ENCODE data around the gene FAM227A. TPM values are rescaled to one million over a fixed set of nuclear protein-coding genes. Genes with fewer than 3 reads are reported as not detected.
"Not testable (repeated sequence)": the region's sequence is repeated elsewhere in the genome, so short reads cannot be mapped to it uniquely, and the experiment has no call there.

The FAM227A gene
- polyA plus RNA-seq, 10 donors = 0.38 to 1.5 (median 1.0) TPM

DNA sequence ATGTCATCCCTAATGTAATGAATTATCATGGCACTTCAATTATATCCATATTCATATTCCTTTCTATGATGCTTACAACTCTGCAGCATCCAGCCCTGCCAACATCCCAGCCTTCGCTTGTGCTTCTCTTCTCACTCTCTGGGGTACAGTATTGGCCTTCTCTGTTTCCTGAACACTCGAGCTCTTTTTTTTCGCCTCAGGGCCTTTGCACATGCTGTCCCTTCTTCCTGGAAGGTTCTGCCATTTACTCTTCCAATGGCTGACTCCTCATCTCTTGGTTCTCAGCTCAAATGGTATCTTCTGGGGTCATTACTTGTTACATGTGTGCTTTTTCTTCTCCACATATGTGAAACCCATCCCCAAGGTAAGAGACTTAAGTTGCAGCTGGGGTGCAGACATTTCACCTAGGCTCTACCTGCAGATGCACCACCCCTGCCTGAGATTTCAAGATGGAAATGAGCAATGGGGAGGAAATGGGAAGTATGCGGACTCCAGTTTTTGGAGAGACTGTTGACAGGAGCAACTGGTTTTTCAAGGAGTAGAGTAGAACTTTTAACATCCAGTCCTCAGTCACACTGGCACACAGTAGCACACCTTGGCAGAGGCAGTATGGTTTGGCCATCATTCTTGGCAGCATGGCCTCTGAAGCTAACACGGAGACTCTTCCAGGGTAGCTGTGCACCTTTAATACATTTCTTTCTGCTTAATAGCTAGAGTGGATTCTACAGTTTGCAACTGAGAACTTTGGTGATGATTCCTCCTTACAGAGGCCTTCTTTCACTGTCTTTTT is 43.8 kb downstream of the FAM227A start:
- DNase-seq = no peak

GRCh38 chr22:38611559-38611958 is 44.6 kb downstream of the FAM227A start:
- no peak for DNase-seq

GRCh38 chr22:38610234-38610633 is 46.0 kb downstream of the FAM227A start:
- DNase-seq = no peak

DNA sequence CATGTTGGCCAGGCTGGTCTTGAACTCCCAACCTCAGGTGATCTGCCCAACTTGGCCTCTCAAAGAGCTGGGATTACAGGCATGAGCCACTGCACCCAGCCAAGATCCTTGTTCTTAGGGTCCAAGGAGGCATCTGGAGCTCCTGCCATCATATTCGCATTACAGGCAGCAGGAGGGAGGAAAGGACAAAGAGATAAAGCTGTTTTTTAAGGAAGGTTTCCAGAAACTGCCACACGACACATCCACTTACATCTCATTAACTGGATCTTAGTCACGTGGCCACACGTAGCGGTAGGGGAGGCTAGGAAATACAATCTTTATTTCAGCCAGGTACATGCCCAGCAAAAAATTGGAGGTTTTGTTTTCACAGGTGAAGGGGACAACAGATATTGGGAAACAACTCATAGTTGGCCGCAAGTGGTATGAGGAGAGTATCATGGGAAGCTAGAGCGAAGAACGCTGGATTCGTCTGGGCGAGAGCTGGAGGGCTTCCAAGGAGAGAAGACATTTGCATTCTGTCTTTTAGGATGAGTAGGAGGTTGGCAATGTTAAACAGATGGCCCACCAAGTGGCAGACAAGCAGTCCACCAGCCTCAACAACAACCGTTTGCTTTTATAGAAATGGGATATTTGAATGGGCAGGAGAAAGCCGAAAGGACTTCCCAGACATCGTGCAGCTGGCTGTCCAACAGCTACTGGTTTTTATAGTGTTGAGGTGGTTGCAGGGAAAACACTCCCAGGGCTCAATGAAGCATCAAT is 47.0 kb downstream of the FAM227A start:
- no peak for DNase-seq

DNA sequence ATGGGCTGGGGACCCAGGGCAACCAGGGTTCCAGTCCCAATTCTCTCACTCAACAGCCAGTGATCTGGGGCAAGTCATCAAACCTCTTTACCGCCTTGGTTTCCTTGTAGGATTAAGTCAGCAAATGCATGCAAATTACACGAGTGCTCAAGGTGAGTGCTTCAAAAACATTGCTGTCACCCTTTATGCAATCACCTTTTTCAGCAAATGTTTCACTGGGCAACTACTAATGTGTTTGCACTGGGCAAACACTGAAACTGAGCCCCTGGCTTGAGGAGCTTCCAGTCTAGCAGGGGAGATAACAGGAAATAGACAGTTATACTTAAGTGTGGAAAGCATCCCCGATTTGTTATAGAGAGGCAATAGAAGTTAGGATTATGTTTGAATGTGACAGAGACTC is 48.5 kb downstream of the FAM227A start:
- DNase-seq = no peak

GRCh38 chr22:38602166-38602565 is 54.0 kb downstream of the FAM227A start:
- no peak for DNase-seq

- DNase-seq = no peak
These were observed 54.9 kb downstream of the FAM227A start for GRCh38 chr22:38601221-38601764.

DNA sequence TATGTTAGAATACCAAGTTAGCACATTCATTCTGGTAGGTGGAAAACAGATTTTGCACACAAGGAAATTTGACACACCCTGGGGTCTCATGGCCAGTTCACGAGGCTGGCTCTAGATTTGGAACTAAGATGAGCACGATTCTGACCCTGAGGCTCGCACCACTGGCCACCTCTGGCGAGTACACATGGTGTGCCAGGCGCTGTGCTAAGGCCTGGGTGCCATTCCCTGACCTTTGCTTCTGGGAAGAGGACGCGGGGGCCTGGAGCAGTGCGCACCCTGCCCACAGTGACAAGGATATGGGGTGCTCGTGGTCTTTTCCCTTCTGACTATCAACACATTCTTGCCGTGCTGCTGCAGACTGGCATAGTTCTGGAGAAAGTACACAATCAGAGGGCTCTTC is 56.7 kb downstream of the FAM227A start:
- DNase-seq = no peak

- DNase-seq = not testable (repeated sequence)
These were observed 73.3 kb downstream of the FAM227A start for GRCh38 chr22:38582923-38583322.

DNA sequence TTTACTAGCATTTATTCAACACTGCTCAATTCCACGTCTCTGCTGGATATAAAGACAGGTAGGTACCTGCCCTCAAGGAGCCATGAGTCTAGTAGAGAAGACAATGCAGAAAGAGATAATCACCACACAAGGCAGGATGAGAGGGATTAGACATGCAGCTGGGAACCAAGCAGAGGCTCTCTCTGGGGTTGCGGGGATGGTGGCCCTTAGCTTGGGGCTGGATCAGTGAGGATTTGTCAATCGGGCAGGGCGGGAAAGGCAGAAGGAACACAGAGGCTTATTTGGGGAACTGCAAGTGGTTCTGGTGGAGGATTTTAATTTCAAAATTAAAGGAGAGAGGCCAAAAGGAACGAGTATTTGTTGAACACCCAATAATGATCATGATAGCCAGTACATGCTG is 77.7 kb downstream of the FAM227A start:
- DNase-seq = no peak

DNA sequence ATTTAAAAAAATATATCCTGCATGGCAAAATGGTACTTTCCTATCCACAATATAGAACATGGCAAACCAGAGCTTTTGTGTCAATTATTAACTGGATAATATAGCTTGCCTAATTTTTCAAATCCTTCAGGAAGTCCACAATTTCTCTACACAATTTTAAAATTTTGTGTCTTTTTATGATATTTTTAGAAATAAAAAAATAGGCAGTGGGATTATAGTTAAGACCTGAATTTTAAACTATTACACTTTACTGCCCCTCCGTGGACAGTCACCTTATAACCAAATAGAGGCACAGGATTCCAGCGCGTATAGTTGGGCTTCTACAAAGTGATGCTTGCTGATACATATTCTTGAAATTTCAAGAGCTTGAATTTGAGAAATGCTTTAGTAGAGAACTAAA is 84.1 kb downstream of the FAM227A start:
- peak; percentile 38 to 78 (median 61) for DNase-seq

DNA sequence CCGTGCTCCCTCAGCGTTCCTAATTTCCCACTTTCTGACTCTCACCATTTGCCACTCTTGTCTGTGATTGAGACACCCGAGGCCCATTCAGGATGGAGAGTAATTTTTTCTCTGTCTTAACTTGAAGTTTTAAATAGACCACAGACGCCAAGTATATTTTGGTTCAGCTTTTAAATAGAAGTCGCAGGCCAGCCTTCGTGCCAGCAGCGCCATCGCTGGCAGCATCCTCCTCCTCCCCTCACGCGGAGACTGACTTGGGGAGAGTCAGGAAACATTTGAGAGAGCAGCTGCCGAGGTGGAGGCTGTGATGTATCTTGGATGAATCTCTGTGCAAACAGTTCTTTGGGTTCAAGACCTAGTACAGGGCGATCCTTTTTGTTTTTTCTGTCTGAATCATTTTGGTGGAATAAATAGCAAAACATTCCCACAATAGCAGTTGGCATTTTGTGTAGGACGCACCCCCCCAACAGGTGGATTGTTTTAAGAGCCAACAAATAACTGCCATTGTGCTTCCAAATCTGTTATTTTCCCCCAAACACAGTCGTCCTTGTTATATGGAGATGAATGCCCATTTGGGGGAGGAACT is 85.3 kb downstream of the FAM227A start:
- peak in 1 of 3 donors; percentile 31 for DNase-seq

DNA sequence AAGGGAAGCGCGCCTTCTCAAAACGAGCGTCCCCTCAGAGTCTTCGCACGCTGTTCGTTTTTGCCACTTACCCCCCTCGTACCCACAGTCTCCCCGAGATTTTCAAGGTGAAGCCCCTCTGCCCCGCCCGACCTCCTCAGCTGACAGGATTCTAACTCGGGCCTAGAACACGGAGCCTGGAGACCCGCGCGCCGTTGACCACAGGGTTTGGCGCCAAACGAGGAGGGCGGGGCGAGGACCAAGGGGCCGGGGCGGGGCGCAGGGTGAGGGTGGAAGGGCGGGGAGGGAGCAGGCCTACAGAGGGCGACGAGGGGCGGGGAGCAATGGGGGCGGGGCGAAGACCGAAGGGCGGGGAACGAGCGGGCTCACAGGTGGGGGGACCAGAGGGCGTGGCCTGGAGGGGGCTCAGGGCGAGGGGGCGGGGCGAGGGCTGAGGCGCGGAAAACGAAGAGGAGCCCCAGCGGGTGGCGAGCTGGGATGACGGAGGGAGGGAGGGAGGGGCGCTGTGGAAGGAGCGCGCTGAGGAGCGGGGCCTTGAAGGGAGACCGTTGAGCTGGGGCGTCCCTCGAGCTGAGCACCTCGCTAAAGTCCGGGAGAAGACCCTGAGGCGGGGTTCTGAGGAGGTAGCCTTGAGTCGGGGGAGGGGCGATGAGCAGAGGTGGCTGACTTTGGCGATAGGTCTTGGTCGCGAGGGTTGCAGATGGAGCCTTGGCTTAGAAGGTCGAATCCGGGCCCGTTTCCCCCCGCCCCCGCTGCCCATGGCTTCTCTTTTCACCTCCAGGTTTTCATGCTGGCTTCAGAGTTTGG is 86.0 kb downstream of the FAM227A start, which contains the start of gene DMC1:
TSS of gene DMC1 (minus strand) at position 212 of the 807 bp plus-strand sequence. CDS start 1,927 bp downstream, outside the sequence.
- peak; percentile 90 to 94 (median 93) for DNase-seq

DNA sequence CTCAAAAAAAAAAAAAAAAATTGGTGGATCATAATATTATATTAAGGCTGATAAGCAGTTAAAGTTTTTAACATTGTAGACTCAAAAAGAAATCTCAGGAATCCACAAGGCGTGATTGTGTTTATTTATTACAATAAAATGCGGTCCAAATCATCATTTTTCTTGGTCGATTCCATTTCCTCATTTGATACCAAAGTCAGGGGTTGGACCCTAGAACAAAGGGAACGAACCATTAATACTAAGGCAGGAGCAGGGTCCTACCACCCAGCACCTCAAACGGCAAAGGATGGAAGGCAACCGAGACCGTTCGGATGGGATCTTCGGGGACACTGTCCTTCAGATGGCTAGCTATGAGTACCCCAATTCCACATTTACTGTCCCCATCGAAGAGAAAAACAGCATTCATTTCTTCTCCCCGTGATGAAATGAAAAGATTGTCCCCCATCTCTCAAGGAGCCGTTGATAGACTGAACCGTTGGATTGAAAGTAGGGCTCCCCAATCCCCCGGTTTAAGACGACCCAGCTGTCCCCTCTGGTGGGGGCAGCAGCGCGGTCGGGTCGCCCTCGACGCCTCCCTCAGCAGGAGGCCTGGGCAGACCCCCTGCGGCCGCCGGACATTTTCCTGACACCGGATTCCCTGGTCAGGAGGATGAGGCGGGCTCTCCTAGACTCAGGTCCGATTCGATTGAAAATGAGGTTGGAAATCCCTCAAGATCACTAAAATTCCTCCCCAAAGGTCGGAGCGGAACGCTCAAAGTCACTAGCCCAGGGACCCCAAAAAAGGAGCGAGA is 86.8 kb downstream of the FAM227A start:
- peak in 2 of 3 donors; percentile 15 to 66 for DNase-seq

DNA sequence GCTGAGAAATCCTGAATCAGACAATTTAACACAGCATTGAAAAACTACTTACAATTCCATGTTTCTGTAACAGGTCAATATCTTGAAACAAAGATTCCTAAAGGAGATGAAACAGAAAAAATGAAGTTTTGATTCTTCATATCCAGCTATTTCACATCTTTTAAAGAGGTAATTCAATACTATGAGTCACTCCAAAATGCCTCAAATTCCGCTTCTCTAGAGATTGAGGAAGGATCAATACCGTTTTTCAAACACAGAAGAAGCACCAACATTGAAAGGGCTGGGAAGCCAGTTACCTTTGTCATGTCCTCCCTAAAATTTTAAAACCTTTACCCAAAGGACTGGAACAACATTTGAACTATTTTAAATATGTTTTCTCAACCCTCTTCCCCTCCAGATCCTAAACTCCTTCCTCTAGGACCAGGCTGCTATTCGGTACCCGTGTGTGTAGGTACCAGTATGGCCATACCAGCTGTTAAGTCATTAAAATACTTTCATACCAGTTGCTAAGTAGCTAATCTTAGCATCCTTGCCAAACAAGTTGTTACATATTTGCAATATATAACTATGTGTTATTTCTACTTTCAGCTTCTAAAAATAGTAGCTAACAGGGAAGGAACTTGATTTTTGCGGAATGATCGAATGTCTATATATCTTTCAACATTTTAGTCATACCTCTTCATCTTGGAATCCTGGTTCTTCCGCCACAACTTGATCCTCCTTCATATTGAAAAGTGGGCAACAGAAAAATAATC is 88.5 kb downstream of the FAM227A start:
- peak in 1 of 3 donors; percentile 12 for DNase-seq

DNA sequence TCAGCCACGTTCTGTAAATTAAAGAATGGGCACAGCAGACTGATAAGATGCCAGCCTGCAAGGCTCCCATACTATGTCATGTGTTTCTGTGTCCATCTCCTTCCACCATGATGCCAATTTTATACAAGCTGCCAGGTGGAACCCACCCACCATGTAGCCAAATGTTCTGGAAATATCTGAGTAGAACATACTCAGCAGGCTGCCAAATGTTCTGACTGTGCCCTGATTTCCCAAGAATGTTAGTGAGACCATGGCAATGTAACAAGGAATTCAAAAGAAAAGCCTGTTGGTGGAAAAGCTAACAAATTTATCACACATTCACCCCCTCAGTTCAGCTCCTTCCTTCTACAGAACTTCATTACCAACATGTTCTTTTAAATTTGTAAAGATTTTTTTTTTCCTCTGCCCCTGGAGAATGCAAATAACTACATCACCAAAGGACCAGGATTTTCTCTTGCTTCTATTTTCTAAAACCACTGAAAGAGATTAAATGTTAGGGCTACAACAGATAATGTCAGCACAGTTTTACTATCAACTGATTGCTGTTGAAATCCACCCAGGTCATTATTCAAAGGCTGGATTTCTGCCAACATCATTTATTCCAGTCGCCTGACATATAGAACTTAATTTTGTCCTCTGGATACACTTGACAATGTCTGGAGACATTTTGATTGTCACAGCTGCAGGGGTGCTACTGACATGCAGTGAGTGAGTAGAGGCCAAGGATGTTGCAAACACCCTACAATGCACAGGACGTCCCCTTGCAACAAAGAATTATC is 89.3 kb downstream of the FAM227A start:
- peak in 1 of 3 donors; percentile 4 for DNase-seq

- DNase-seq = no peak
These were observed 90.8 kb downstream of the FAM227A start for GRCh38 chr22:38565441-38565840.

DNA sequence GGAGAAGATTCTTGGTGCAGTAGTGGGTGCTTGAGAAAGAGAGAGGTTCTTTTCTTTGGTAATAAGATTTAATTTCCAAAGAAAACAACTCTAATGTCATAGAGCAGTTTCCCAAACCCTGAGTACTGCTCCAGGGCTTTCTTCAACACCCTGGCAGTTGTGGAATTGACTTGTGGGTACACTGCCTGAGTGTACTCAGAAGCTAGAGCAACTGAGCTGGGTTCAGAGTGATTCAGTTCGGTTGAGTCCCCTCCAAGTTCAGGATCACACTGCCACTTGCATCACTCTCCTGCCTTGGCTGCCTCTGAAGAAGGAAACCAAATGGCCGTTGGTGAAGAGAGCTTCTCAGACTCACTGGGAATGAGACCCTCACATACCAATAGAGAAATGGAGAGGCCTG is 91.5 kb downstream of the FAM227A start:
- DNase-seq = no peak

- peak in 1 of 3 donors; percentile 34 for DNase-seq
These were observed 101.9 kb downstream of the FAM227A start for GRCh38 chr22:38554281-38554680.
